ENCODE data around the gene CIAO3. TPM values are rescaled to one million over a fixed set of nuclear protein-coding genes. Genes with fewer than 3 reads are reported as not detected.
A peak's percentile ranks its signal among the peaks of the same experiment; 100 is the strongest.

The CIAO3 gene
- total RNA-seq, 1 experiment from 2014 or later = 50.9 TPM

GRCh38 chr16:684071-684794, 56.6 kb downstream of the CIAO3 start, which contains the start of gene JMJD8:
Gene JMJD8 (minus strand): TSS chr16:684334. CDS start chr16:684319, 15 bp downstream.
- no peaks in the 10 kb centered on the region for H3K27me3 Mint-ChIP-seq (ENCODE audit: low read depth)
- no peaks in the 10 kb centered on the region for H3K9me3 Mint-ChIP-seq
- peaks cover 25% of the 10 kb centered on the region for H3K36me3 Mint-ChIP-seq
- DNase-seq (ENCODE audit: low spot score) (peak; percentile 96), ATAC-seq (peak; percentile 49)
- peaks cover 19% of the 10 kb centered on the region for H3K4me1 Mint-ChIP-seq
- ChIA-PET POLR2A (interaction anchor here (1.6 kb wide), 1 partner anchor 11 kb away, joined by 6 read pairs; no protein-coding TSS in a partner anchor), CTCF (interaction anchor here (0.6 to 1.7 kb wide), 6 partner anchors 11 to 110 kb away, joined by 3 to 5 read pairs (median 3); partner anchors contain the start of genes ANTKMT and RHOT2)
- H3K4me3 Mint-ChIP-seq = peak within 1 kb of the TSS; percentile 76
- no peak within 1 kb of the TSS; the same call in 1 of the 2 replicates for H3K27ac Mint-ChIP-seq
- TF ChIP-seq TEAD1 (CRISPR knock-in tag; IDR thresholded peaks at IDR 0.05) (peak; percentile 80), ARID4B (CRISPR knock-in tag; IDR thresholded peaks at IDR 0.05; ENCODE audit: borderline replicate concordance) (no peak), MYBL2 (CRISPR knock-in tag; IDR thresholded peaks at IDR 0.05) (peak; percentile 73; the same call in 1 of the 2 replicates), NR2C2 (CRISPR knock-in tag; IDR thresholded peaks at IDR 0.05) (no peak), ERG (CRISPR knock-in tag; IDR thresholded peaks at IDR 0.05) (no peak), EMX1 (CRISPR knock-in tag; IDR thresholded peaks at IDR 0.05) (peak; percentile 77), PRRX2 (CRISPR knock-in tag; IDR thresholded peaks at IDR 0.05) (no peak), ZNF281 (CRISPR knock-in tag; IDR thresholded peaks at IDR 0.05) (no peak), SP1 (CRISPR knock-in tag; conservative IDR thresholded peaks at IDR 0.05) (peak; percentile 83), NR3C1 (CRISPR knock-in tag; conservative IDR thresholded peaks at IDR 0.05; ENCODE audit: low read depth) (no peak), HMGA2 (CRISPR knock-in tag; IDR thresholded peaks at IDR 0.05) (no peak), ATF1 (CRISPR knock-in tag; IDR thresholded peaks at IDR 0.05) (no peak), ZBTB43 (CRISPR knock-in tag; IDR thresholded peaks at IDR 0.05) (no peak; the same call in 1 of the 2 replicates), ZBTB21 (CRISPR knock-in tag; IDR thresholded peaks at IDR 0.05; ENCODE audit: borderline replicate concordance) (no peak), CREM (CRISPR knock-in tag; IDR thresholded peaks at IDR 0.05) (0 out of 2 replicates have a peak, but pooled peaks have one; percentile 37), NFE2L1 (CRISPR knock-in tag; IDR thresholded peaks at IDR 0.05) (peak; percentile 57; the same call in 1 of the 2 replicates), USF2 (CRISPR knock-in tag; IDR thresholded peaks at IDR 0.05) (peak; percentile 71), FOXJ3 (CRISPR knock-in tag; IDR thresholded peaks at IDR 0.05; ENCODE audit: borderline replicate concordance) (no peak), ELF4 (CRISPR knock-in tag; IDR thresholded peaks at IDR 0.05; ENCODE audit: low read depth) (no peak), ATF2 (CRISPR knock-in tag; IDR thresholded peaks at IDR 0.05; ENCODE audit: borderline replicate concordance, low read depth) (no peak), USF1 (CRISPR knock-in tag; IDR thresholded peaks at IDR 0.05) (no peak), ESRRA (CRISPR knock-in tag; IDR thresholded peaks at IDR 0.05; ENCODE audit: borderline replicate concordance) (no peak), MAX (CRISPR knock-in tag; IDR thresholded peaks at IDR 0.05) (peak; percentile 37; the same call in 1 of the 2 replicates), ZNF423 (CRISPR knock-in tag; IDR thresholded peaks at IDR 0.05) (0 out of 2 replicates have a peak, but pooled peaks have one; percentile 21)
